Measurements from ENCODE around the gene DENND4A. TPM values are rescaled to one million over a fixed set of nuclear protein-coding genes. Genes with fewer than 3 reads are reported as not detected.

The DENND4A gene
- total RNA-seq, 1 experiment from 2014 or later = 6.2 TPM

DNA sequence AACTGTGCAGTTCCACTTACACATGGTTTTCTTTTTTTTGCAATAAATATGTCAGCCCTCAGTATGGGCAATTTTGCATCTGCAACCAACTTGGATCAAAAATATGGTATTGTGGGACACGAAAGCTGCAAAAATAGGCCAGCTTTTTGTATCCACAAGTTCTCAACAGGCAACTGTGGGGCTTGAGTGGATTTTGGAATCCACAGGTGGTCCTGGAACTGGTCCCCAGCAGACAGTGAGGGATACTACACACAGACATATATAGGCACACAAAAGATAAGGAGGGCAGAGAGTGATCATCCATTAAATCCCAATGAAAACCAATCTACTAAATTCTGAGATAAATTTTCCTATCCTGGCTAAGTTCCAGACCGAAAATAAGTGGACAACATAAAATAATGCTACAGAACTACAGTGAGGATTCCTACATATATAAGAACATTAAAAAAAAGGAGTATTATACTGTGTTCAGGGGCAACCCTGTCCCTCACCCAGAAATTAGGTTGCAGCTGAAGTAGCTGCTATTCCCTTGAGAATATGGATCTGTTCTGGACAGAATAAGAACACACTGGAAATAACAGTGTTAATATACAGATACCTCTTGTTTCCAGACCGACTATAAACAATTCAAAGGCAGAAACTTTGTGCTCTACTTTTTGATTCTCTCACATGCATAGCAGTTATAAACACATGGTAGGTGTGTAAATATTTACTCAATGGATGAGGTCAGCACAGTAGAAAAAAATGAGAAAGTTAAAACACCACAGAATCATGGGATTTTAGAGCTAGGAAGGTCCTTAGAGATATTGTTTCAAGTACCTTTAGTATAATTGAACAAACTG lies 25.4 kb downstream of the DENND4A start:
- ChIA-PET POLR2A (ENCODE audit: unreplicated experiment) (interaction anchor here (0.6 kb wide), 1 partner anchor 115 kb away, joined by 4 read pairs; no protein-coding TSS in a partner anchor), CTCF (no interaction called here)
- no peaks in the 10 kb centered on the region for H4K20me1 ChIP-seq (ENCODE audit: low read length)
- no peaks in the 10 kb centered on the region for H3K36me3 ChIP-seq (ENCODE audit: low read depth, low read length)
- TF ChIP-seq, protein P1, sequence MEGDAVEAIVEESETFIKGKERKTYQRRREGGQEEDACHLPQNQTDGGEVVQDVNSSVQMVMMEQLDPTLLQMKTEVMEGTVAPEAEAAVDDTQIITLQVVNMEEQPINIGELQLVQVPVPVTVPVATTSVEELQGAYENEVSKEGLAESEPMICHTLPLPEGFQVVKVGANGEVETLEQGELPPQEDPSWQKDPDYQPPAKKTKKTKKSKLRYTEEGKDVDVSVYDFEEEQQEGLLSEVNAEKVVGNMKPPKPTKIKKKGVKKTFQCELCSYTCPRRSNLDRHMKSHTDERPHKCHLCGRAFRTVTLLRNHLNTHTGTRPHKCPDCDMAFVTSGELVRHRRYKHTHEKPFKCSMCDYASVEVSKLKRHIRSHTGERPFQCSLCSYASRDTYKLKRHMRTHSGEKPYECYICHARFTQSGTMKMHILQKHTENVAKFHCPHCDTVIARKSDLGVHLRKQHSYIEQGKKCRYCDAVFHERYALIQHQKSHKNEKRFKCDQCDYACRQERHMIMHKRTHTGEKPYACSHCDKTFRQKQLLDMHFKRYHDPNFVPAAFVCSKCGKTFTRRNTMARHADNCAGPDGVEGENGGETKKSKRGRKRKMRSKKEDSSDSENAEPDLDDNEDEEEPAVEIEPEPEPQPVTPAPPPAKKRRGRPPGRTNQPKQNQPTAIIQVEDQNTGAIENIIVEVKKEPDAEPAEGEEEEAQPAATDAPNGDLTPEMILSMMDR (conservative IDR thresholded peaks at IDR 0.05; ENCODE audit: low read depth, low read length) = no peak
- no peak for TF ChIP-seq EZH2phosphoT487 (IDR thresholded peaks at IDR 0.05; ENCODE audit: borderline replicate concordance, low read length)
- no peak for TF ChIP-seq EZH2 (IDR thresholded peaks at IDR 0.05; ENCODE audit: low read length, unreplicated experiment)
- no TSS peak for BruUV-seq (replicated peaks)
- H3K27ac ChIP-seq (ENCODE audit: low read length) = 0 out of 2 replicates have a peak overlapping the region, but pooled peaks have one; percentile 8
- H3K9me3 ChIP-seq (ENCODE audit: low read length) = no peaks in the 10 kb centered on the region
- no peaks in the 10 kb centered on the region for H3K27me3 ChIP-seq (ENCODE audit: low read length)
- no peak overlapping the region for H3K9ac ChIP-seq (ENCODE audit: low read length)
- peak; percentile 52 for DNase-seq
- peak; percentile 75 for ATAC-seq
- no peaks in the 10 kb centered on the region for H3K79me2 ChIP-seq (ENCODE audit: low read length)
- H3F3A ChIP-seq (ENCODE audit: low read length, unreplicated experiment) = no peaks in the 10 kb centered on the region
- H3K4me3 ChIP-seq (ENCODE audit: low read length) = no peak overlapping the region
- H3K4me1 ChIP-seq (ENCODE audit: insufficient read depth, low read length) = peaks cover 9% of the 10 kb centered on the region
- no peaks in the 10 kb centered on the region for H3K9me2 ChIP-seq (replicated peaks; ENCODE audit: low read length)
- intact Hi-C loops (cut with micrococcal nuclease) = no loop called here
- H2AFZ ChIP-seq (ENCODE audit: low read length) = no peak overlapping the region
- no peak overlapping the region for H3K4me2 ChIP-seq (ENCODE audit: low read length)

DNA sequence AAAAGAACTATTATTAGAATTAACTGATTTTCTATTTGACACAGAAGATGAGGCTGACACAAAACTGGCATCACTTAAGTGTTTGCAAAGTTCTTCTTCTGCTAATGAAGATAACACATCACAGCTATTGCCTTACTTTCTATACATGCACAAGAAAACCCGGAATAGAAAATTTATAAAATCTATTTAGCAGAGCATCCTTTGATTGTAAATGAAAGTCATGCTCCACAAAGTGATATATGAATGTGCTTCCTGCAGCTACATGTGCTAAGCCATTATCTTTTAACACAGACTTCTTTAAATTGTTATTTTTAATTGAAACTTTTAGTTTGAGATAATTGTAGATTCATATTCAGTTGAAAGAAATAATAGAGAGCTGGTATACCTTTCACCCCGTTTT lies 27.0 kb downstream of the DENND4A start:
- no peaks in the 10 kb centered on the region for H3K9me3 ChIP-seq (ENCODE audit: low read length)
- BruUV-seq (replicated peaks) = no TSS peak
- no peaks in the 10 kb centered on the region for H3K9me2 ChIP-seq (replicated peaks; ENCODE audit: low read length)
- intact Hi-C loops (cut with micrococcal nuclease) = no loop called here
- no peak overlapping the region for H3K4me2 ChIP-seq (ENCODE audit: low read length)
- no peaks in the 10 kb centered on the region for H3K79me2 ChIP-seq (ENCODE audit: low read length)
- H3K36me3 ChIP-seq (ENCODE audit: low read depth, low read length) = no peaks in the 10 kb centered on the region
- H3K9ac ChIP-seq (ENCODE audit: low read length) = no peak overlapping the region
- ATAC-seq (no peak), DNase-seq (no peak)
- ChIA-PET CTCF (no interaction called here), POLR2A (ENCODE audit: unreplicated experiment) (no interaction called here)
- H2AFZ ChIP-seq (ENCODE audit: low read length) = no peak overlapping the region
- H4K20me1 ChIP-seq (ENCODE audit: low read length) = no peaks in the 10 kb centered on the region
- peaks cover 9% of the 10 kb centered on the region for H3K4me1 ChIP-seq (ENCODE audit: insufficient read depth, low read length)
- no peak for TF ChIP-seq EZH2phosphoT487 (IDR thresholded peaks at IDR 0.05; ENCODE audit: borderline replicate concordance, low read length)
- TF ChIP-seq, protein P1 (conservative IDR thresholded peaks at IDR 0.05; ENCODE audit: low read depth, low read length) = no peak
- TF ChIP-seq EZH2 (IDR thresholded peaks at IDR 0.05; ENCODE audit: low read length, unreplicated experiment) = no peak
- H3K27me3 ChIP-seq (ENCODE audit: low read length) = no peaks in the 10 kb centered on the region
- no peak overlapping the region for H3K27ac ChIP-seq (ENCODE audit: low read length)
- no peak overlapping the region for H3K4me3 ChIP-seq (ENCODE audit: low read length)
- no peaks in the 10 kb centered on the region for H3F3A ChIP-seq (ENCODE audit: low read length, unreplicated experiment)
